Activated CD8-positive, alpha-beta T cell treated with anti-CD3 and anti-CD28 coated beads for 36 hours (primary cell): ENCODE results near the gene AANAT. TPM values are rescaled to one million over a fixed set of nuclear protein-coding genes. Genes with fewer than 3 reads are reported as not detected.

ENCODE experiments used
- ATAC-seq: fragments of 200-7000 bp; cut with Tn5 transposase; one replicate; pipeline ENCODE4 v1.10.0; 2021; ENCODE audit warnings: mild to moderate bottlenecking, moderate library complexity
- CTCF ChIA-PET: fragments of 350-600 bp; sonication (Branson Sonifier 250); formaldehyde crosslinking; loops from one replicate; lab custom pipeline; 2021; ENCODE audit warnings: antibody characterized with exemption; lab: Charles Lee
- POLR2A ChIA-PET: fragments of 350-600 bp; sonication (Branson Sonifier 250); formaldehyde crosslinking; loops from one replicate; lab custom pipeline; 2021; ENCODE audit warnings: antibody characterized with exemption; lab: Charles Lee
- DNase-seq: peaks from one replicate; pipeline ENCODE4 v3.0.0-alpha.2; 2020
- H3K27ac Mint-ChIP-seq: one replicate; pipeline ENCODE4 v1.8.0; 2021; ENCODE audit warnings: mild to moderate bottlenecking, mixed read lengths
- H3K27me3 Mint-ChIP-seq: one replicate; pipeline ENCODE4 v1.8.0; 2021; ENCODE audit warnings: mixed read lengths
- H3K36me3 Mint-ChIP-seq: one replicate; pipeline ENCODE4 v1.8.0; 2021; ENCODE audit warnings: low read depth, mixed read lengths
- H3K4me1 Mint-ChIP-seq: one replicate; pipeline ENCODE4 v1.8.0; 2021; ENCODE audit warnings: low read depth, mixed read lengths
- H3K4me3 Mint-ChIP-seq: one replicate; pipeline ENCODE4 v1.8.0; 2021; ENCODE audit warnings: mild to moderate bottlenecking, moderate library complexity, mixed read lengths
- H3K9me3 Mint-ChIP-seq: one replicate; pipeline ENCODE4 v1.8.0; 2021; ENCODE audit warnings: mixed read lengths
- intact Hi-C: fragments of 100-400 bp; cut with micrococcal nuclease; formaldehyde crosslinking; loops from one replicate; pipeline ENCODE4 v1.10.0; 2022
- total RNA-seq, 2 experiments: library from RNA; stranded (reverse); gene quantifications; one replicate each; pipeline ENCODE4 v1.2.3, GENCODE V29; 2021
- TF ChIP-seq, protein P1 (sequence below): fragments of 200-600 bp; IDR thresholded peaks from one replicate; pipeline ENCODE4 v1.8.0; 2022; ENCODE audit warnings: antibody characterized with exemption, mild to moderate bottlenecking

Gene AANAT
- total RNA-seq, 2 experiments from 2014 or later = 0.34 TPM; not detected in 1

- Mint-ChIP-seq H3K27me3 (no peaks in the 10 kb centered on the region), H3K27ac (no peak overlapping the region), H3K36me3 (no peaks in the 10 kb centered on the region), H3K4me3 (no peak overlapping the region), H3K9me3 (no peaks in the 10 kb centered on the region), H3K4me1 (peaks cover 31% of the 10 kb centered on the region)
- ATAC-seq = no peak
- TF ChIP-seq, protein P1, sequence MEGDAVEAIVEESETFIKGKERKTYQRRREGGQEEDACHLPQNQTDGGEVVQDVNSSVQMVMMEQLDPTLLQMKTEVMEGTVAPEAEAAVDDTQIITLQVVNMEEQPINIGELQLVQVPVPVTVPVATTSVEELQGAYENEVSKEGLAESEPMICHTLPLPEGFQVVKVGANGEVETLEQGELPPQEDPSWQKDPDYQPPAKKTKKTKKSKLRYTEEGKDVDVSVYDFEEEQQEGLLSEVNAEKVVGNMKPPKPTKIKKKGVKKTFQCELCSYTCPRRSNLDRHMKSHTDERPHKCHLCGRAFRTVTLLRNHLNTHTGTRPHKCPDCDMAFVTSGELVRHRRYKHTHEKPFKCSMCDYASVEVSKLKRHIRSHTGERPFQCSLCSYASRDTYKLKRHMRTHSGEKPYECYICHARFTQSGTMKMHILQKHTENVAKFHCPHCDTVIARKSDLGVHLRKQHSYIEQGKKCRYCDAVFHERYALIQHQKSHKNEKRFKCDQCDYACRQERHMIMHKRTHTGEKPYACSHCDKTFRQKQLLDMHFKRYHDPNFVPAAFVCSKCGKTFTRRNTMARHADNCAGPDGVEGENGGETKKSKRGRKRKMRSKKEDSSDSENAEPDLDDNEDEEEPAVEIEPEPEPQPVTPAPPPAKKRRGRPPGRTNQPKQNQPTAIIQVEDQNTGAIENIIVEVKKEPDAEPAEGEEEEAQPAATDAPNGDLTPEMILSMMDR = no peak
- DNase-seq = no peak
- CTCF ChIA-PET = interaction anchor here (0.9 to 6.7 kb wide), 3 partner anchors 27 to 163 kb away, joined by 4 to 104 read pairs (median 41); no protein-coding TSS in a partner anchor
- intact Hi-C loops = no loop called here
- POLR2A ChIA-PET = interaction anchor here (0.6 kb wide), 1 partner anchor 284 kb away, joined by 3 read pairs; no protein-coding TSS in a partner anchor
Observed at GRCh38 chr17:76519048-76519966, 51.9 kb downstream of the AANAT start.

Other genes starting within 250 kb of the AANAT start
- 10 to 100 TPM; 37.2 to 44.5 TPM for gene RNF157, start 227.1 kb upstream of the AANAT start, total RNA-seq
- 100 to 1,000 TPM; 267 to 270 TPM for gene UBALD2, start 202.3 kb upstream of the AANAT start, total RNA-seq
- gene QRICH2, start 159.3 kb upstream of the AANAT start, total RNA-seq = under 1 TPM; 0.49 to 0.52 TPM
- 10 to 100 TPM; 28.1 to 29.9 TPM for gene PRPSAP1, start 113.7 kb upstream of the AANAT start, total RNA-seq
- 10 to 100 TPM; 15.7 to 17.7 TPM for gene SPHK1, start 83.0 kb upstream of the AANAT start, total RNA-seq
- gene UBE2O, start 14.5 kb upstream of the AANAT start, total RNA-seq = 10 to 100 TPM; 36.8 to 39.5 TPM
- gene RHBDF2, start 33.8 kb downstream of the AANAT start, total RNA-seq = 10 to 100 TPM; 19.9 to 20.4 TPM
- under 1 TPM in 1 of 2 experiments, not detected in 1; 0.23 TPM for gene CYGB, start 70.1 kb downstream of the AANAT start, total RNA-seq
- not detected for gene PRCD, start 72.4 kb downstream of the AANAT start, total RNA-seq
- gene ST6GALNAC2, start 118.3 kb downstream of the AANAT start, total RNA-seq = not detected
- gene ST6GALNAC1, start 176.2 kb downstream of the AANAT start, total RNA-seq = not detected
- 1 to 10 TPM; 8.4 to 8.6 TPM for gene MXRA7, start 243.4 kb downstream of the AANAT start, total RNA-seq